NCI-H82 treated with DMSO at 0.1 percent for 48 hours (cell line): ENCODE measurements around the gene SHB.

Source experiments
- DNase-seq: peaks from one replicate; lab custom pipeline; 2025; ENCODE audit not compliant: unreplicated experiment; lab: John Stamatoyannopoulos, UW

The SHB gene

DNA sequence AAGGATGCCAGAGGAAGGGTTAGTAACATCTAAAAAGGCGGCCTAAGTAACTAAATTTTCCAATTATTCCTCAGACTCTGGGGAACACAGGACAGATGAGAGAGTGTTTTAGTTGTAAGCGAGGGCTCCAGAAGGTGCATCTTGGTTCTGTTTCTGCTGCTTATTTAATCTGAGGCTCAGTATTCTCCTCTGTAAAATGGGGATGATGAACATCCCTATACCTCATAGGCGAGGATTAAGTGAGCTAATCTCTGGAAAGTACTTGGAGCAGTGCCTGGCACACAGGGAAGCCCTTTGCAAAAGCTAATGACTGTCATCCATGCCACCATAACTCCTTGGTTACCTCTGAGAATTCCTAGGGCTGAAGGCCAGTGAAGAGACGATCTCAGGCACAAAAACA, 59.0 kb downstream of the SHB start:
- DNase-seq, result no peak

DNA sequence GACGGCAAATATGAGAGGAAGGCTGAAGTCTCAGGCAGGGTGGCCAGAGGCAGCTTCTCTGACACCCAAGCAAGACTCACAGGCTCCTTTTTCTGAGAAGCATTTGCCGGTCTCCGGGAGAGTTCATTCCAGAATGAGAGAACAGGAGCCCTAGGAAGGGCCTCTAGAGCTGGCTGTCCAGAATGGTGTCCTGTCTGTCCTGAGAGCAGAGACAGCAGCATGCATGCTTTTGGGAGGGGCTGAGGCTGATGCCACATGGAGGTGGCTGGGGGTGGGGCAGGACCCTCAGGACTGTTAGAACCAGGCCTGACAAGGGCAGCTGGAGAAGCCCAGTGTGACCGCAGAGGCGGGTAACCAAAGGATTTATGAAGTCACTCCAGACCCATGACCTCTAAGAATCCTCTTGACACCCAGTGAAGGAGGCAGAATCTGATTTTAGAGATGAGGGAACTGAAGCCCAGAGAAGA, 60.0 kb downstream of the SHB start:
- no peak for DNase-seq

DNA sequence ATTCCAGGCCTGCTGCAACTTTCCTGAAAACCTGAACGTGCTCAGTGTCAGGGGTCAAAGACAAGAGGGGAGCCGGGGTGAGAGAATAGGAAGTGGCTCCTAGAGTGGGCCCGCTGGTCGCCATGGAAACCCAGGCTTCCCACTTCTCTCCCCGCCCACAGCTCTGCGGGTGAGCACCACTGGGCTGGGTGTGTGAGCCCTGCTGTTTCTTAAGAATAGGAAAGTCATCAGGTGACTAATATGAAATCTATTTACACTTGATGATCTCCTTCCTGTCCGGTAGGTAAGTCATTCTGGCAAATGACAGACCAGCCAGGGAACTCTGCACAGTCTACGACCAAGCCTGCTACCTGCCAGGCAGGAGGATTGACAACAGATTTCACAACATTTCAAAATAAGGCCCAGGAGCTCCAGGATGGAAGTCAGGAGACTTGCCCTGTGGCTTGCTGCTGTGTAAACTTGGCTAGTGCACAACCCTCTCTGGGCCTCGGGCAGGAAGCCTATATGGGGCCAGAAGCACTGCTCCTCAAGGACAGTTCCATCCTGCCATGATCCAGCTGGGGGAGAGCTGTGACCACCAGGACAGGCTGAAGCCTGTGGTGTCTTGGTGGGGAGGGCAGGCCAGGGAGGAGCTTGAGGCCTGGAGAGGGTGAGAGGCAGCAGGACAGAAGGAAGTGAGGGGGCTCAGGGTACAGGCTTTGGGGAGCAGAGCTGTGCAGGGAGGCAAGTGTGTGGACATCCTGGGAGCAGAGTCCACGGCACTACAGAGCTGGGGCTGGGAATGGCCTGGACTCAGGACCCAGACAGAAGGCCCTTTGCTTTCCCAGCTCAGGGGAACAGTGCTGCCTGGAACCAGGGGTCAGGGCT, 60.6 kb downstream of the SHB start:
- DNase-seq, result no peak

DNA sequence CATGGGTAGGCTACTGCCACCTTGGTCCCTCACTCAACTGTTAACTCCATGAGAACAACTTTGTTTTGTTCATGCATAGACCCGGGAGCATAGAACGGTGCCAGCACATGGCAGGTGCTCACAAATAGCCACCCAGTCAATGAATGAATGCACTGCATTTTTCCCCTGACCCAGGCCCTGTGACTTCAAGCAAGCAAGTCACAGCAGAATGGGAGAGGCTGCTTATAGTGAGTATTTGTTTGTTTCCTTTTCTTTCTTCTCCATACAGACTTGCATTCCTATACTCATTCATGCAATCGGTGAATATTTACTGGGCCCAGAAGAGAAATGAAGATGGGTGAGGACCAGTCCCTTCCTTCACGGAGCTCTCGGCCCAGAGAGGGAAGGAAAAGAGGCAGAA, 62.0 kb downstream of the SHB start:
- DNase-seq, result no peak

DNA sequence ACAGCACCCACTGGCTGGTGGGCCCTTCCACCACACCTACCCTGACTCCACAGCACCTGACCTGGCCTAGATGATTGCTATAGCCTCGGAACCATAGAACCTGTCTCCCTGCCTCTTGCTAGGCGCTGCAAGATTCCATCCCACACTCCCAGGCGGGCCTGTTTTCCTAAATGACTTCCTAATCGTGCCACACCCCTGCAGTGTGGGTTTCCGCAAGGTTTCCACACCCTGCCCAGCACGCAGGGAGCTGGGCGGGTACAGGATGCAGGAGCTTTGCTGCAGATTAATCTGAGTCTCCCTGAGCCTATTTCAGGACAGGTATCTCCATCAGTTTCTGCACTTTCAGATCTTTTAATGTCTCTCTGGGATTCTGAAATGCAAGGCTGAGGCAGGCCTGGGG, 62.9 kb downstream of the SHB start:
- DNase-seq, result no peak

DNA sequence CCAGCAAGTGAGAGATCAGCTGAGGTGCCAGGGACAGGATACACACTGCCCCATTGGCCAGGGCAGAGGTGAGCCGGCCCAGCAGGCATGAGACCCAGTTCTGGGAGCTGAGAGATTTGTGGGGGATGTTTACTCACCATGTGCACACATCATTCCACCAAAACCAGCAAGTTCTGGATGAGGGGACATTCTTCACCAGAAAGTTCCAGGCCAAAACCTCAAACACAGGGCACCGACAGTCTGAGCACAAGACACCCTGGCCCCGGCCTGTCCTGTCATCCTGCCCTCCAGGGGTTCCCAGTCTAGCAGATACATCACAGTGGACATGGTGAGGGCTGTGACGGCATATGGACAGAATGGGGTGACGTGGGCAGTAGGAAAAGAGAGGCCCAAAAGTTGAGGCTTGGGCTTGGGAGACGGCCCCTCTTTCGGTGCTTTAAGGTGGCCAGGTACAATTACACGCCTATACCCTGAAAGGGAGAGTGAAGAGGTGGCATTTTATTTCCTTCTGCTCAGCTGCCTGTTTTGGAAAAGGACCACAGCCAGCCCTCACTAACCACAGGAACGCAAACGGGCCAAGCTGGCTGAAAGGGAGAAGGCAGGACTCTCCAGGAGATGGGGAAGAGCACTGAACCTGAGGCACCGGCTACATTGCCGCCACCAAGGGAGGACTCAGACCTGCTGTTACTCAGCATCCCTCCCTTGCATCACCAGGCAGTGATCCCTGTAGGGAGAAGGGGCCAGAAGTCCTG, 64.0 kb downstream of the SHB start:
- no peak for DNase-seq

DNA sequence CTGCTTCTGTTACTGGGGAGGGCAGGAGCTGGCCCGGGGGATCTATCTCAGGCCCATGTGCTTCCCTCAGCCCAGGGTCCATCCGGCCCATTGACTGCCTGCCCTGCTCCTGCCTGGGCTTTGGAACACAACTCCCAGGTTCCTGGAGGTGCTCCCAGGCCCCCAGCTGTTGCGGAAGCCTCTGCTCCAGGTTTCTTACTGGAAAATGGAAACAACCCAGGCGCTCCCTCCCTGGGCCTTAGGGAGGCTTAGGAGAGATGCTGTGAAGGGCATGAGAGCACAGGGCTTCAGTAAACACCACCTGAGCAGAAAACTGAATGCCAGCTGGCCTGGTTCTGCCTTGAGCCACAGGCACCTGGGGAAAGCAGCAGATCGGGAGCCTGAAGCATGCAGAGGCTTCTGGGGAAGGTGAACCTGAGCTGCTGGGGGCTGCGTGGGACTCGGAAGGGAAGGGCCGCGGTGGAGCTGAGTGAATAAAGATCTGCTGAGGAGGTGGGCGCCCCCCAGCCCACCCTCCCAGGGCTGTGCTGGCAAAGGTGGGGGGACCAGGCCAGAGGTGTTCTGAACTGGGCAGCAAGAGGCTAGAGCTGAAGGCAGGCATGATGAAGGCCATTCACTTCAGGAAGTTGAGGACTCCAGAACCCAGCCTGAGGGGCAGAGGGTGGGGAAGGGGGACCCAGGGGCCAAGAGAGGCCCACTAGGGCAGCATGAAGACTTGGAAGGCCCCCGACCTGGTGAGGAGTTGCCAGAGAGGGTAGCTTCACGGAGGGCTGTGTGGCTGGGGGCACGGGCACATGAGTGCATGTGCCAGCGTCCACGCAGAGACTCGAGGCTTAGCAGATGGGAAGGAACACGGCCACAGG, 64.8 kb downstream of the SHB start:
- DNase-seq, result no peak

DNA sequence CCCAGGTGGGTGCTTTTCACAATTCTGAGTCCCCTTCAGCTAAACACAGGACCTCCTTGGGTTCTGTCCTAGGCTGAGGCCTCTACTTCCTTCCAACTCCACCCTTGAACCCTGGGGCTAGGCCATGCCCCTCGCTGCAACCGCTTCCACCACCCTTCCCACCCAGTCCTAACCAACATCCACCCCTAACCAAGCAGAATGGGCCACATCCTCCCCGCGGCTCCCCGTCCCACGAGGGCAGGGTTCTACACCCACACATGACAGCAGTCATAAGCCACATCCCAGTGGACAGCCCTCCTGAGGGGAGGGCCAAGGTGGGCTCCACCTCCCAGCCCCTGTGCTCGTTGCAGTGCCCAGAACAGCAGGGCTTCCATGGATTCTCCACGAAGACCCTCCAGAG, 65.8 kb downstream of the SHB start:
- no peak for DNase-seq

DNA sequence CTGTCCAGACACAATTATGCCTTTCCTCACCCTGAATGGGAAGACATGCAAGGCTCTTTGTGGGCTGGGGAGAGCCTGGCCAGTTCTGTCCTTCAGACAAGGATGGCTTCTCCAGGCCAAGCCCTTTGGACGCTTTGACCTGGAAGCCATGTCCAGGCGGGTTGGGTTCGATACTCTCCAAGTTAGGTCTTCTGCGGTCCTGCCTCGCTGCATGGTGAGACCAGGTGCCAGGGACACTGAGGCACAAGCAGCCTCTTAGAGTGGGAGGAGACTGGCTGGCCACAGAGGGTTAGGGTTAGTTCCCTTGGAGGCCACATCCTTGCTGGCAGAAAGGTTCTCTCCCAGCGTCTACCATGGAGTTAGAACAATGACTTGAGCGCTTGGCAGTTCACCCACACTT, 67.6 kb downstream of the SHB start:
- no peak for DNase-seq

DNA sequence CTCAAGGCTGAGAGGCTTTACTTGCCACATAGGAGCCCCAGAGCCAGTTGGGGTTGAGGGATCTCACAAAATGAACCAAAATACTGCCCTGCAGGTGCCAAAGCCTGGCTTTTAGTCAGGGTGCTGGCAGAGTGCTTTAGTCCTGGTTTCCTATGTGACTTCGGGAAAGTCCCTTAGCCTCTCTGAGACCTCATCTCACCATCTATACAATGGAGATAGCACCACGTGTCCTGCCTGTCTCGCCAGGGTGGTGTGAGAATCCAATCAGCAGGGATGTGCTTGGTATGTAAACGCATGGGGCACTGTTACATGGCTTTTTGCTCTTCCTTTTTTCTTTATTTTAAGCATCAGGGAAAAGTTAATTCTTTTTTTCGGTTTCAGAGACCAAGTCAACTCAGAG, 68.3 kb downstream of the SHB start:
- no peak for DNase-seq

DNA sequence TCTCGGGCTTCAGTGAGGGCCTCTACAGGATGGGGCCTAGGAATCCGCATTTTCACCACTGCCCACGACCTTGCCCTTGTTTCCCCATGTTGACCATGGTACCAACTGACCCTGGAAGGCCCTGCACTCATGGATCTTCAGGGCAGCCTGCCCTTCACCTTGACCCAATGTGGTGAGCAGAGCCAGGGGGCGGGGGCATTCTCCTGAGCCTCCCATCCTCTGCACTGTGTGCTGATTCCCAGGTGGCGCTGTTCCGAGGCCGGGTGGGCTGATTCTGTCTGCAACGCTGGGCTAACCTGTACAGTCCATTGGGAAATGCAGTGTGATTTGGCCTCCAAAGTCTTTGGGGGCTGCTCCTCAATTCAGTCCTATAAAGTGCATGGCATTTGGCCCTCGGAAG, 68.7 kb downstream of the SHB start:
- DNase-seq, result no peak

DNA sequence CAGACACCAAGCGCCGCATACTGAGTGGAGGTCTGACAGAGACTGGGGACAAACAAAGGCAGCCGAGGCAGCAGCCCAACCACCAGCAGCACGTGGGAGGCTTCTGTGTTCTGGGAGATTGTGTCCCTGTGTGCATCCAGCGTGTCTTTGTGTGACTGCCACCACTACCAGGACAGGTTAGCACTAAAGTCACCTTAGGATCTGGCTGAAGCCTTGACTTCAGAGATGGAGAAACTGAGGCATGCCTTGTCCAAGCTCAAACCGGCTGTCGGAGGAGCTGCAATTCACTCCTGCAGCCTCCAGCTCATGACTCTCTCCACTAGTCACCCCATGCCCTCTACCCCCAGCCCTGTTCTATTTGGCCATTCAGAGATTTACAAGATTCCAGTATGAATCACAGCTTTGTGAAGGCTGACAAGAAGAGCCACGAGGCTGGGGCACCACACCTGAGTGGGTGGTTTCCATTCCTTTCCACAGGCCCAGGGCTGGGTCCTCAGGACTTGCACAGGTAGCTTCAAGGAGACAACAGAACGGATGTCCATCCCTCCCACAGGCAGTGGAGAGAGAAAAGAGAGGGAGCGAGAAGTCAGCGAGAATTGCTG, 69.3 kb downstream of the SHB start:
- DNase-seq, result no peak

DNA sequence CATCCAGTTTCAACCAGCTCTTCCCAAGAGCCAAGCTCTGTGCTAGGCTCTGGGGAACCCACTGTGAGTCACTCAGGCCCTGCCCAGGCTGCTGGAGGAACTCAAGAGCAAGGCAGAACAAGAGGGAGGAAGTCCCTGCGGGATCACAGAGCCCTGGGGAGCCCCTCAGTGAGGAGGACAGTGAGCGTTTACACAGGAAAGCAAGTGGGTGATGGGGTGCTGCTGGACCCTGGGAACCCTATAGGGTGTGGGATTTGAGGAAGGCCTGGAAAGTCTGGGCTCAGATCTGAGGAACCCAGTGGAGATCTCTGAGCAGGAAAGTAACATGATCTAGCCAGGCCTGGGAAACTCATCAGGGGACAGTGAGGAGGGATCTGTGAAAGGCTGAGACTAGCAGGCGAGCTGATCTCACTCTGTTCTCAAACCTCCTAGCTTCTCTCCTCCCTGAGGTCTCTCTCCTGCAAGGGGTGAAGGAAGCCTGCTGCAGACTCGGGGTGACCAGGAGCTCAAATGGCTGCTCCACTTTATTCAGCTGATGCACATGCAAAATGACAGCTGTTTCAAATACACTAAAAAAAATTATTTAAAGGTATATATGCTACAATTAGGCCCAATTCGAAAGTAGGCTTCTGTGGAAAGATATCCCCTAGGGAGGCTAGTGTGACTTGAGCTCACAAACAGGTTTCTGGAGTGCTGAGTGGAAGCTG, 70.0 kb downstream of the SHB start:
- DNase-seq, result no peak

DNA sequence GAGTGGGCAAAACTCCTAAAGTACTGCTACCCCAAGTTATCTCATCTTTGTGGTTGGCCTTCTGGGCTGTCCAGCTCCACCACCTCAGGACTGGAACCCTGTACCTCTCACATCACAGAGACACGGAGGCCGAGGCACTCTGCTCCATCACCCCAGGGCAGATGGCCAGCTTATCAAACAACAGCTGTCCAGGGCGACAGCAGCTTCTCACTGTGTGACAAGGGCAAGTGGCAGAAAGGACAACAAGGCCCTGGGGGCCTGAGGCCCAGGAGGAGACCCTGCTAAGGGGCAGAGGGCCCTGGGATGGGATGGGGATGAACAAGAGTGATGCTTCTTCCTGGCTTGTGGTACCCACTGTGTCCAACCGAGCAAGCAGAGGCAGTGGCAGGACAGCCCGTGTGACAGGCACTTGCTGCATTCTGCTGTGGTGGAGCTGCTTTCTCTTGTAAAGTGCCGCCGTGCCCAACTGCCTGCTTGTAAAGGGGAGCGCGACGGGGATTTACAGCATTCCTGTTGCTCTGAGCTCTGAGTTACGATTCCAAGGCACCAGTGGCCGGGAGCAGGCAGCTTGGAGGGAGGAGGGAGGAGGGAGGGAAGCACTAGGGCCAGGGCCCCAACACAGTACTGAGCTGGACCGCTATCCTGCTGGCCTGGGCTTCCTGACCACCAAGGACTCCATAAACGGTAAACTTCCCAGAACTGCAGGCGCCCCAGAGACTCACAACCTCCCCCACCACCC, 71.2 kb downstream of the SHB start:
- no peak for DNase-seq

DNA sequence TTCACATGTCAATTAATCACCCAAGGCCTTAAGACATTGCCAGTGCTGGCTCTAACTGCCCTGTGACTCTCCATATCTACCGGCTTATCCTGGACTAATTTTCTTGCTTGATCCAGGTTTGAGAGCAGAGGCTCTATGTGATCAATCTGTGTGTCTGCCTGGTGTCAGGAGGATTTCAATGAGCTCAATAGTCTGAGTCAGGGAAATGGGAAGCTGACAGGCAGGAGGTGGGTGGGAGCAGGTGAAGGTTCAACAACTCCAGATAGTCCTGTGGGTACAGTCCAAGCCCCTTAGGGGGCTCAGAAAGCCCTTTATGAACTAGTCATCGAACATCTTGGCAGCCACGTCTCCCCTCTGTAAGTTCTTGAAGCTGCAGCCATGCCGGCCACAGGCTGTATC, 72.2 kb downstream of the SHB start:
- no peak for DNase-seq

DNA sequence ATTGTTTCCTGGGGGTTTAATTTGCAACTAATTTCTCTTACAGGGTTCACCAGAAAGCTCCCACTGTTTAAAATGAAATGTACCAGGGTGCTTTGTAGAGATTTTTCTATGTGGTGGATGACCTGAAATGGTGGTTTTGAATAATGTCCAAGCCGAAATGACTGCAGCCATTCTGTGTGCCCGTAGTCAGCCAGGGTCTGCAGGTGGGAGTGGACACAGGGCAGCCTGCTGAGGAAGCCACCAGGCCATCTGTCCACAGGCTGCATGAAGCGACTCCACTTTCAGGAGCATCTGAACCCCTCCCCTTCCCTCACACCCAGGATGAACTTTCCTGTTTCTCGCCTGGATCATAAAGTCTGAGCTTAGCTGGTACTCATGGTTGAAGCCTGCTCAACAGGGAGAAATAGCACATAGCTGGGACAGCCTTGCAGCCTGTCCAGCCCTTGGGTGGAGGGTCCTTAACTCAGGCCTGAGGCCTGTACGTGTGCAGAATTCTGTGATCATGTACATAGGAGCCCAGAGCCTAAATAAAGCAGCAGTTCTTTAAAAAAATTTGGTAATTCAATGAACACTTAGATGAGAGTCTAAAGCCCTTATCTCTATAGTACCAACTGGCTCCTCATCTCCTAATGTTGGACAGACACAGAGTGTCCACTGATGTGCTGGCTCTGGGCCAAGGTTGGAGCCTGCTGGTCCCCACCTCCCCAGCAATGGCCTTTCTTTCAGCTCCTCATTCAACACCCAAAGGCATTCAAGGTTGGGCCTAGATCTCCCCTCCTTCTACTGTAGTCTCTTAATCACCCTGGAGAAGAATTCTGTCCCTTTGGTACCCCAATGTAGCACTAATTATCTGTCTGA, 72.8 kb downstream of the SHB start:
- DNase-seq, result no peak

DNA sequence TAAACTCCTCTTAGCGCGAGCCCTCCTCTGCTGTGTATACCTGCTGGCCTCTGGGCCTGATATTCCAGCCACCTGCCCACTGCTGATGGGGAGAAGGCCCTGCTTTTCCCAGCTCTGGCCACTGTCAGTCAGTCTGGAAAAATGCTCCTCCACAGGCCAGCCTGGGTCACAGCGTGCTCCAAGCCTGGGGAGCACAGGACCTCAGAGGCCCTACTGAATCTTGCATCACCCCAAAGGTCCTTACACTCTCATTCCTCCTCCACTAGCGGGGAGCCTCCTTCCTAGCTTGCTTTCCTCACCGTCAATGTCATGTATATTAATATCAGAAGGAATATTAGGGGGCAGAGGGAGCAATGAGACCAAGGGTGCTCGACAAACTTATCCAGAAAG, 73.7 kb downstream of the SHB start:
- DNase-seq, result no peak

DNA sequence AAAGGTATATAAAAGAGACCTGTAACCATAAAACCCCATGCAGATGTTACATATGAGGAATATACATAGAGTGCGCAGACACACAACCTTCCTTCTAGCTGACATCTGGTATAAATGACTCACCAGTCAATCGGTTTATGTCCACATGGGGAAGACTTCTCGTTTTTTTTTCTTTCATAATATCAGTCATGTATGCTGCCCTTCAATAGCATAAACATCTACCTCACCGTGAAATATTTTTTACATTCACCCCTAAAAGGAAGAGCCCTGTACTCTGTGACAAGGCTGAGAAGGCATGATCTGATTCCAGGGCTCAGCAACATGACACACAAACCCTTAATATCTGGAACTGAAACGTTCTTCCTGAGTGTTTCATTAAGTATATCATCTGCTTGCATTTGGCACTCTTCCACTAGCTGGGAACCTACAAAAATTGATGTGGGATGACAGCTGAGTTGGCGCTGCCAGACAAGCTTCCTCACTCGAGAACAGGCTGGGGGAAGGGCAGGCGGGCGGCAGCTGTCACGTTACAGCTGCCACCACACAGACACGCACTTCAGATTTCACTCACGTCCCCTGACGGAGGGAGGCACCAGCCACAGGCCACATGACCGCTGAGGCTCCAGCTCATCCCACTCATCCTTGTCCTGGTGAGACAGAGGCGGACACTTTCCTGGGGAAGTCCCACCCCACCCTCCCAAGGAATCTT, 74.2 kb downstream of the SHB start:
- peak; percentile 29 for DNase-seq
